Metanephros (tissue), 2 donors: ENCODE data around the gene CTAGE15. TPM values are rescaled to one million over a fixed set of nuclear protein-coding genes. Genes with fewer than 3 reads are reported as not detected.

Experiments
- small RNA-seq: library from RNA; depleted of rRNA; stranded (forward); fragments of <200 nt; gene quantifications from one replicate; pipeline ENCODE3, GENCODE V24; 2014; ENCODE audit warnings: low replicate concordance
- total RNA-seq: library from RNA; depleted of rRNA; stranded (reverse); fragments of >200 nt; gene quantifications from one replicate; pipeline ENCODE4 v1.2.3, GENCODE V29; 2014

Gene CTAGE15, protein sequence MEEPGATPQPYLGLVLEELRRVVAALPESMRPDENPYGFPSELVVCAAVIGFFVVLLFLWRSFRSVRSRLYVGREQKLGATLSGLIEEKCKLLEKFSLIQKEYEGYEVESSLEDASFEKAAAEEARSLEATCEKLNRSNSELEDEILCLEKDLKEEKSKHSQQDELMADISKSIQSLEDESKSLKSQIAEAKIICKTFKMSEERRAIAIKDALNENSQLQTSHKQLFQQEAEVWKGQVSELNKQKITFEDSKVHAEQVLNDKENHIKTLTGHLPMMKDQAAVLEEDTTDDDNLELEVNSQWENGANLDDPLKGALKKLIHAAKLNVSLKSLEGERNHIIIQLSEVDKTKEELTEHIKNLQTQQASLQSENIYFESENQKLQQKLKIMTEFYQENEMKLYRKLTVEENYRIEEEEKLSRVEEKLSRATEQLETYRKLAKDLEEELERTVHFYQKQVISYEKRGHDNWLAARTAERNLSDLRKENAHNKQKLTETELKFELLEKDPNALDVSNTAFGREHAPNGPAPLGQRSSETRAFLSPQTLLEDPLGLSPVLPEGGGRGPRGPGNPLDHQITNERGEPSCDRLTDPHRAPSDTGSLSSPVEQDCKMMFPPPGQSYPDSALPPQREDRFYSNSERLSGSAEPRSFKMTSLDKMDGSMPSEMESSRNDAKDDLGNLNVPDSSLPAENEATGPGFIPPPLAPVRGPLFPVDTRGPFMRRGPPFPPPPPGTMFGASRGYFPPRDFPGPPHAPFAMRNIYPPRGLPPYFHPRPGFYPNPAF
- total RNA-seq, result 1.8 TPM

DNA sequence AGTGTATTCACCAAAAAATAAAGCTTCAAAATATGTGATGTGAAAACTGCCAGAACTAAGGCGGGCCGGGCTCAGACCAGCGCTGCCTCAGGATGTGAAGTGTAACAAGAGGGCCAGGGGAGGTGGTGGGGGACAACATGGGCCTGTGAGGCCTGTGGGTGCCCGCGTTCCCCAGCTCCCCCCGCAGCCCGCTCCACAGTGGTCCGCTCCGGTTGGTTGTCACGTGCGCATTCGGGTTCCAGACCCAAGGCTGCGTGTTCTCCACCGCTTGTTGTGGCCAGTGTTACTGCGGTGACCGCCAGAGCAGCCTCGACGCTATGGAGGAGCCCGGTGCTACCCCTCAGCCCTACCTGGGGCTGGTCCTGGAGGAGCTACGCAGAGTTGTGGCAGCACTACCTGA is at the start of gene CTAGE15:
Gene CTAGE15, plus strand, starts transcription at position 301 of the 400 bp plus-strand sequence. Its CDS starts 17 bp downstream, at position 318.

DNA sequence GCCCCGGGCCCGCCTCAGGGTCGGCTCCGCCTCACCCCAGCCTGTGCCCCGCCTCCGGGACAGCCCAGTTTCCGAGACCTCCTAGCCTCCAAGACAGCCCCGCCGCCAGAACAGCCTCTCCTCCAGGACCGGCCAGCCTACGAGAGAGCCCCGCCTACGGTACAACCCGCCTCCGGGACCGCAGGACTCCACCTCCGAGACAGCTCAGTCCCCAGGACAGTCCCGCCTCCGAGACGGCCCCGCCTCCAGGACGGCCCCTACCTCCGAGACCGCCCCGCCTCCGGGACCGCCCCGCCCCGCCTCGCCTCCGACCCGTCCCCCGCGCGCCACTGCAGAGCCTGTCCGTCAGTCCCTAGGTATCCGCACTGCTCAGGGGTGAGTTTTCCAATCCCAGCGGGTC is 49.0 kb downstream of the CTAGE15 start, which contains the start of gene TCAF2:
Gene TCAF2, plus strand, starts transcription at position 329 of the 400 bp plus-strand sequence.

Small RNA genes lying within 50 kb of the gene (small RNA-seq; reads per million reads assigned to genes)
- gene AC073264.2 (not detected), gene RNU6-162P (not detected)

Other genes with a start within 250 kb of the CTAGE15 start
- gene FAM131B, start 209.1 kb upstream of the CTAGE15 start, total RNA-seq, result 1.9 TPM
- gene ZYX, start 190.5 kb upstream of the CTAGE15 start, total RNA-seq, result 67.9 TPM
- gene EPHA1, start 162.9 kb upstream of the CTAGE15 start, total RNA-seq, result 11.1 TPM
- gene TAS2R60, start 128.3 kb upstream of the CTAGE15 start, total RNA-seq, result not detected
- not detected for gene TAS2R41, start 93.9 kb upstream of the CTAGE15 start, total RNA-seq
- 2.3 TPM for gene TCAF2, start 49.2 kb downstream of the CTAGE15 start, total RNA-seq
- 0.64 TPM for gene CTAGE6, start 185.9 kb downstream of the CTAGE15 start, total RNA-seq